Islet precursor cell (in vitro differentiated cells): ENCODE data around the gene KRT24.
"Not testable (repeated sequence)": the region's sequence is repeated elsewhere in the genome, so short reads cannot be mapped to it uniquely, and the experiment has no call there.

ENCODE experiments used
- DNase-seq: peaks from one replicate; pipeline ENCODE4 v3.0.0-alpha.2; 2018

The KRT24 gene

DNA sequence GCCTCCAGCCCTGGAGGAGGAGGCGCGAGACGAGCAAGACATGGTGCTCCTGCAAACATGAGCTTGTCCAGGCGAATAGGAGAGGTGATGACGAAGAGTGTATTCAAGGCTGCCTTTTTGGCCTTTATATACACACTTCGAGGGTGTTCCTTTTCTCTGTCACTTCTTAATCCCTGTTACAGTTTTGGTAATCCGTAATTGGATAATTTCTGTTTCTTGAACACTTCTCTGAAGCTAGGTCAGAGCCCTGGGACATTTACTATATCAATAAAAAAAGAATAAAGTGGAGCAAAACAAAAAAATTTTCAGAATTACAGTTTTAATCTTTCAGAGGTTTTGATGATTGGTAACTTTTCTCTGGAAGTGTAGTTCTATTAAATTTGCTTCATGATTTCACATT is at the start of gene KRT24:
Gene KRT24 (minus strand): TSS at position 101 of the 400 bp plus-strand sequence. CDS start 59 bp downstream, at position 42.
- no peak for DNase-seq

DNA sequence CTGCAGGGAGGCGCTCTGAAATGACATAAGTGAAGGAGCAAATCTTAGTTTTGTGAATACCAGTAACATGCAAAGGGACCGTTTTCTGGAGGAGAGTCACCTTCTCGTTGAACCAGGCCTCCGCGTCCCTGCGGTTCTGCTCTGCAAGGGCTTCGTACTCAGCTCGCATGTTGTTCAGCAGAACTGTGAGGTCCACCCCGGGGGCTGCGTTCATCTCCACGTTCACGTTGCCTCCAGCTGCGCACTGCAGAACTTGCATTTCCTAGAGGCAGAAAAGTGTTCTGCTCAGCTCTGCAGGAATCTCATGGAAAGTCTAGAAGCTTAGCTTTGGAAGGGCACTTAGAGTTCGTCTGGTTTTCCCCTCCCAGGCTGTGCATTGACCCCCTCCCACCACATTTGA is 47.5 kb upstream of the KRT24 start:
- no peak for DNase-seq

DNA sequence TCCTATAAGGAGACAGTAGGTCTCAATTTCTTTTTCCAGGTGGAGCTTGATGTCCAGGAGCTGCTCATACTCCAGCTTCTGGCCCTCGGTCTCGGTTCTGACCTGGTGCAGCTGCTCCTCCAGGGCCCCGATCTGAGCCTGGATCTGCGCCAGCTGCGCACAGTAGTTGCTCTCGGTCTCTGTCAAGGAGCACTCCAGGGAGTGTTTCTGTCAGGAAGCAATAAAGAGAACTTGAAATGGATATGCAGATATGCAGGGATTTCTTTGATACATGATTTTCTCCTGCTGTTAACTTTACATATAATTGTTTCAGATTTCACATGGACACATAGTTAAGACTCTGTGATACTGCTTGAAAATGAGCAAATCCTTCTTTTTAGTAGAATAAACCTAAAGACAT is 46.8 kb upstream of the KRT24 start:
- no peak for DNase-seq

DNA sequence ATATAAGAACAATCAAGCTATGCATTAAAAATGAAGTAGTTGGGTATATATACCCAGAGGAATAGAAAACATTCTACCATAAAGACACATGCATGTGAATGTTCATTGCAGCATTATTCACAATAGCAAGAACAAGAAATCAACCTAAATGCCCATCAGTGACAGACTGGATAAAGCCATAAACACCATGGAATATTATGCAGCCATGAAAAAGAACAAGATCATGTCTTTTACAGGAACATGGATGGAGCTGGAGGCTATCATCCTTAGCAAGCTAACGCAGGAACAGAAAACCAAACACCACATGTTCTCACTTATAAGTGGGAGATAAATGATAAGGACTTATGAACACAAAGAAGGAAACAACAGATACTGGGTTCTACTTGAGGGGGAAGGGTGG is 45.1 kb upstream of the KRT24 start:
- not testable (repeated sequence) for DNase-seq

DNA sequence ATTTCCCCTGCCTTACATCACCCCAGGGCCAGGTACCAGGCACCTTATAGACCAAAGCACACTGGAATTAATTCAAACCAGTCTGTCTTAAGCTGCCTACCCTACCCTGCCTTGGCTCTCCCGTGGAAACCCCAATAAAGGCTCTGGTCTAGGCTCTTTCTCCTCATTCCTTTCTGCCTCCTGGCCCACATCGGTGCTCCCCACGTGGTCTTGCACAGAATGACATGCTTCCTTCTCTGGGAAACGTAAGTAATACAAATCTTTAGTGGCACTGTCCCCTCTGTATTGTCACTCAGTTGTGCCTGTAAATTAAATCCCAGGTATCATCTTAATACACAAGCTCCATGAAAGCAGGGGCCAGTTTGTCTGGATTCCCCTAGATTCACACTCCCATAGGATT is 35.0 kb upstream of the KRT24 start:
- DNase-seq = no peak

DNA sequence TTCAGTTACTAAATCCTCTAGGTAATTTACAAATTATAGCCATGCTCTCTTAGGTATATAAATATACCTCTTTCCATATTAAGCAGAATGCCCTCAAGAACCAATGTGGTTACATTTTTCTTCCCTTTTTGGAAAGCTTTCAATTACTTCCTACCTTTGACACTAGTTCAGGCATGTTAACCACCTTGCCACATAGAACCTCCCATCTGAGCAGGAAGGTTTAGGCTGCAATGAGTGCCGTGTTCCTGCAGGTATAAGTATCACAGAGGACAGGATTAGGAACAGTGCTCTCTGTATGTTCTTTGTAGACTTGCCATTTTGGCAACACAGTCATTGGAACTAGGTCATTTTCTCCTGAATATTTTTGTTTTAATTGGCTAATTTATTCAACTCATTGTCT is 31.5 kb upstream of the KRT24 start:
- no peak for DNase-seq

DNA sequence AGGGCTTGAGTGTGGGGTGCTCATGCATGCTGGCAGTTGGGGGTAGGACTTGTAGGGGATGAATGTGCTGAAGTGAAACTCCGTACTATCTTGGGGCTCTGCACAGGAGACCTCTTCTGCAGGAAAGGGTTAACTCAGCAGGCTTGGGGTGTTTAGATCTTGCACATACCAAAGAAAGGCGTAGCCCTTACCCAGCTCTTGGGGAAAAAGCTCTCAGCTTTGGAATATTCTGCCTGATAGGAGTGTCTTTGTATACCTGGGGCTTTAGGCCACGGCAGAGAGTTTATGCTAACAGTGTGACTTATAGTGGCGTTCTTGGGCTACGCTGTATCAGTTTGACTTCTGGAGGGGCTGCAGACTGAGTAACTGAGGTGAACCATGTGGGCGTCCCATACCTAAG is 30.5 kb upstream of the KRT24 start:
- DNase-seq = no peak

DNA sequence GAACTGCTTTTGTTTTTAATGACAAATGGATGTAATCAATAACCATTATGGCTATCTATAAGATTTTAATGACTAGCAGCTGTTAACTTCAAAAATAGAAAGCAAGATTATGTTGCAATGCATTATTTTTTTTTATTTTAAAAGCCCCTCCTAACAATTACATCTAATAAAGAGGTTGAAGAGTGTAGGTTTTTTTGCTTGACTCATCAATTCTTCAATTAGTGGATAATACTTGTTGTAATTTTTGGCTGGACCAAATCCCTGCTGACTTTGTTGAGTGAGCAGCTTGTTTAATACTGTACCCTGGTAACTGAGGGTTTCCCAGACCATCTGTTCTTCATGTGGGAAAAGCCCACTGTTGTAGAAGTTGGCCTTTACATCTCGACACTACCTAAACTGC is 27.4 kb upstream of the KRT24 start:
- no peak for DNase-seq

DNA sequence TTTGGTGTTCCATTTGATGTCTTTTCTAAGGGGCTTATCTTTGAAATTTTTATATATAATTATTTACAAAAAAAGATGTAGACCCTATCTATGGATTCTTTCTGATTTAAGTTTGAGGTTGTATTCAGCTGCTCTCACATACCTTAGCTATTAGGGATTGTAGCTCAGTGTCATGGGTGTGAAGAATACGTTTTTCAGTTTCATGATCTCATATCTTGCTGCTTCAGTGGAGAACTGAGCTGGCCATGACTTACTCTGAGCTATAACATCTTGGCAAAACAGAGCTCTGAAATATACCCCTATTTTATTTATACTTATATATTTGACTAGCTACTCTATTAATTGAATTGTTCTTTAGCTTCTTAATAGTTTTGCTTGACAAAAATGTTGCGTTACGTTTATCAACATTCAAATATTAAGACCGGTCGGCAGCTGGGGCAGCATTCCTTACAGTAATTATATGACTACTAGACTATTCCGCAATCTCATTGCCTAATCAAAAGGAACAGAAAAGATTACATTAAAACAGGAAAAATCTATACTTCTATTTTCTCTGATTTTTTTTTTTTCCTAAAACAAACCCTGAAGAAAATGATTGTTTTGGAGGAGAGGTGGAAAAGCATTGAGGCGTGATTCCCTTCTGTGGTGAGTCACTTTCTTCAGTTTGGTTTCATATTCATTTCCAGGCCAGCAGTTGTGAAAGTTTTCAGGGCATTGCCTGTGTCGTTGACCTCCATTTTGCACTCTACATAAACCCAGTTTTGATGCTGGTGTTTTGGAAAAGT is 24.1 kb upstream of the KRT24 start:
- DNase-seq = no peak

DNA sequence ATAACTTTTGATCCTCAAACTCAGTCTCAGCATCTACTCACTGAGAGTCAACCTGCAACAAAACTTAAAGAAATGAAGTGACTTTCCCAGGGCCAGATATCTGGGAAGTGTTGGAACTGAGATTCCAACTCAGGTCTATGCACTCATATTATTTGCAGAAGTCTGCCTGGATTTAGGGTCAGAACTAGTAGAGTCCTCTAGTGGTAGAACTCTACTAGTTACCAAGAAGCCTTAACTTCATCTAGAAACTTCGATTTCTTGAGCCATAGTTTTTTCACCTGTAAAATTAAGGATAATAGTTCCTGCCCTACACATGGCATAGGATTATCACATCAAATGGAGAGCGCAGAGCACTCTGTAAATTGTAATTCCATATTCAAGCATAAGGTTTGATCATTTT is 23.4 kb upstream of the KRT24 start:
- DNase-seq = no peak

DNA sequence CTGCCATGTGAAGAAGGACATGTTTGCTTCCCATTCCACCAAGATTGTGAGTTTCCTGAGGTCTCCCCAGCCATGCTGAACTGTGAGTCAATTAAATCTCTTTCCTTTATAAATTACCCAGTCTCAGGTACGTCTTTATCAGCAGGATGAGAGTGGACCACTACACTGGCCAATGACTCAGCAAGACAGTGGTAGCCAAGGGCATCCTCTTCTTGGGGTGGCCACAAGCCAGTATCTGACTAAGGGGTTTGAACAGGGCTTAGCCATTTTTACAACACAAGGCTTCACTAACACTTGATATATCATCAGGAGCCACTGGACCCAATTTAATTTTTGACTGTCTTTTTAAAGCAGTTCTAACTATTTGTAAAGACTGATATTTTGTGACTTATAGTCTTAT is 21.1 kb upstream of the KRT24 start:
- no peak for DNase-seq

DNA sequence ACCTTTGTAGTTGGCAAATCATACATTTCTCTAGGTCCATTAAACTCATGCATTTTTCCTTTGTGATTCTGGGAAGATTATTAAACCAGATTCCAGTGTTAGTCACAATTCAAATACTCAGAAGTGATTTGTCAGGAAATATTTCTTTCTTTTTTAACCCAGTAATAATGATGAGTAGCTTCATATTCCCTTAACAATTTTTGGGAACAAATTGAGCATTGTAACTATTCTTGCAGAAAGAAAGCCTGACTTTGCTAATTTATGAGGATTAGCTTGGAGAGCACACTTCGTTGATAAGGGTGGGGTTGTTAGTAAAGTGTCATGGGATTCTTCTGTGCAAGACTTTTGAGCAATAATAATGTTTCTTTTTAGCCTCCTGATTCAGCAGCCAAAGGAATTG is 18.7 kb upstream of the KRT24 start:
- DNase-seq = no peak

DNA sequence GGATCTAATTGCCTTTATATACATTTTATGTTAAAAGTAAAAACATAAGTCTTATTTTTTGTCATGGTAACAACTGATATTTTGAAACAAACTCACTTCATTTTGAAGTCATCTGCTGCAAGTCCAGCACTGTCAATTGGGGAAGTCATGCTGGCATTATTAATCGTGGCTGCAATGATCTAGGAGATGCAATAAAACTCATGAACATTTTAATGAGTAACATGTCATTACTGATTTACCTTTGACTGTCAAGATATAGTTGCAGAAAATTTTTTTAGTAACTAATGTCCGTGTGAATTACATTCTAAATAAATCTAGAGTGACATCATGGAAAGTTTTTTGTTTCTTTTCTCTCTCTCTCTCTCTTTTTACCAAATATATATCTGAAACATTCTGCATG is 17.3 kb upstream of the KRT24 start:
- no peak for DNase-seq

DNA sequence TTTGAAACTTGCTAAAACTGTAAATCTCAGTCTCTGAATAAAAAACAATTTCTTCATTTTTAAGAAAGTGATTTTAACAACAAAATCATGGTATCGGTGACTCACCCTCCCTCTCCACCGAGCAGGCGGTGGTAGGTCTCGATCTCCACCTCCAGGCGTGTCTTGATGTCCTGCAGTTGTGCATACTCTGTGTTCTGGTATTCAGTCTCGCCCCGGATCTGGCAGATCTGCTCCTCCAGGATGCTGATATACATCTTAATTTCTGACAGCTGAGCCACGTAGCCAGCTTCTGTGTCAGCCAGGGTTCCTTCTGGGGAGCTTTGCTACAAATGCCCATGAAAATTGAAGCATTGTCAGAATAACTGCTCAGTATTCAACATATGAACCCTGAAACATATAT is 15.4 kb upstream of the KRT24 start:
- DNase-seq = no peak

DNA sequence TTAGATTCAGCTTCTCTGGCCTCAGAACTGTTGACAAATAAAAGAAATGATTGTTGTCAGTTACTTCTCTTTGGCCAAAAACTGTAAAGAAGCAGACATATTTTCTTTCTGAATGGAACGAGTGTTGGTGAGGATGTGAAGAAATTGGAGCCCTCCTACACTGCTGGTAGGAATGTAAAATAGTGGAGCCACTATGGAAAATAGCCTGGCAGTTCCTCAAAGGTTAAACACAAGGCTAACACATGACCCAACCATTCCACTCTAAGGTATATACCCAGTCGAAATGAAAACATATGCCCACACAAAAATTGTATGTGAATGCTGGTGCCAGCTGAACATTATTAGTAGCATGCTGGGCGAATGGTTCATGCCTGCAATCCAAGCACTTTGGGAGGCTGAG is 14.2 kb upstream of the KRT24 start:
- no peak for DNase-seq

DNA sequence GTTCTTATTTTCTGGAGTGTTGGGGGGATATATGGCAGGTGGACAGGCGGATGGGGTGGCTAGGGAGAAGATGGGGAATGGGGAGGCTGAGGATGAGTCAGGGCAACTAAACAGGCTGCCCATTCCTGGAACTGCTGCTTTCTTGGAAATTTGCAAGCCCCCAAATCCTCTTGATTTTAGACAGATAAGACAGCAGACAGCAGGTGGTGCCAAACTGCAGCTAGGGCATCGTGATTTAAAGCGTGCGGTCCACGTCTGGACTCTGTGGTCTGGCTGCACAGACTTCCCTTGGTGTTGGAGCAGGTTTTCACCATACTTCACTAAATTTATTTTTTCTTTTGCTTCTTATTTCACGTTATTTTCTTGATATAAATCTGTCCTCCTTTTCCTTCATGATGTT is 10.9 kb upstream of the KRT24 start:
- no peak for DNase-seq

DNA sequence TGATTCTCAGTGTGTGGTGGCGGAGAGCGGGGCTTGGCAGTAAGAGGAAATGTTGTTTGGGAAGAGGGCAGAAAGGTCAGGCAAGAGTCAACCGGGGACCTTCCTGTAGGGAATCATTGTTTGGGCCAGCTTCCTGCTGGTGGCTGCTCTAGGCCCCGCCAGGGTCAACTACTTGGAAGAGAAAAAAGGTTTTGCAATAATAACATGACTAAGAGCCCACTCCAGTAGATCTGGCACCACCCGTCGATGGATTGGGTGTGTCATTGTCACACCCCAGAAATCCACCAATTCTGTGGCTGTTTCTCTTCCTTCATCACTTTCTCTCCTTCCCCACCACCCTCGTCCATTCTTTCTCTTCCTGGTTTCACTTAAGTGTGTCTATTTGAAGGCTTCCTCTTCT is 4.2 kb upstream of the KRT24 start:
- no peak for DNase-seq

DNA sequence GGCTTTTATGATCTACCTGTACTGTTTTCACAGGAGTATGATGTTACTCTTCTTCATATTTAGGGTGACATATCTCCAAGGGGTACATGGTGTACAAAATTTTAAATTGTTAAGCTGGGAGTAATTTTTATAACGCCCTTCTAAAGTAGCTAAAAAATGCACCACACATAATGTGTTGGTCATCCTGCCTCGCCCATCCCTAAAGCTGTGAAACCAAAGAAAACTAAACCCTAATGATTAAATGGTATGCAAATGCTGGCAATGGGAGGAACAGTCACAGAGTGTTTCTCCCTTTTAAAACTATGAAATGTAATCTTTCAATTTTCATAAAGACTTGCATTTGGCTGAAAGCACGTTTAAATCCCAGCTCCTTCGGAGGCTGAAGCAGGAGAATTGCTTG is 2.0 kb upstream of the KRT24 start:
- no peak for DNase-seq

DNA sequence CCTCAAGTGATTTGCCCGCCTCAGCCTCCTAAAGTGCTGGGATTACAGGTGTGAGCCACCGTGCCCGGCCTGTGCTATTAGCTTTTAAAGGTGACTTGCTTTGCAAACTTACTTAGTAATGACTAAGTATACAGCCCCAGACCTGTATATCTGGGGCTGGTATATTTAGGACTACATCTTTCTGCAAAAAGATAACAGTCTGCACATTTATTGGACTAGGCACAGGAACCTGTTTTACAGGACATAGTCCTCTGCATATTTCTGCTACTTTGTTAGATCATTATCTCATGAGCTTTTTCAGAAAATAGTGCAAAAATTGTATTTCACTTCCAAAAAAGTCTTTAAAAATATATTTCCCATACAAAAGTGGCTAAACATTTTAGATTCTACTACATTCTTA is 1.3 kb downstream of the KRT24 start:
- no peak for DNase-seq

DNA sequence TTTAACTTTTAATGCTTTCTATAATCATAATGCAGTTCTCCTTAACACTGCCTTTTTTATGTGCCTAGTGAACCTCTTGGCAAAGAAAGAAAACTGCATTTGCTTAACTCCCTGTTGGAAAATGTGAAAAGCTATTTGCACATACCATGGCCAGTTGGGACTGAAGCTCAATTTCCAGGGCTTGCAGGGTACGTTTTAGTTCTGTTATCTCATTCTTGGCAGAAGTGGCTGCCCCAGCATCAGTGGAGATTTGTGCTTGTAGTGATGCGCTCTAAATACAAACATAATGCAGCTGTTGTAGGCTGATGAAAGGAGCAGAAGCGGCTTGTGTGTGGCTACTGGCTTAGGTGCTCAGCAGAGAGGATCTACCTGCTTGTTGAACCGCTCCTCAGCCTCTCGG is 3.7 kb downstream of the KRT24 start:
- no peak for DNase-seq

DNA sequence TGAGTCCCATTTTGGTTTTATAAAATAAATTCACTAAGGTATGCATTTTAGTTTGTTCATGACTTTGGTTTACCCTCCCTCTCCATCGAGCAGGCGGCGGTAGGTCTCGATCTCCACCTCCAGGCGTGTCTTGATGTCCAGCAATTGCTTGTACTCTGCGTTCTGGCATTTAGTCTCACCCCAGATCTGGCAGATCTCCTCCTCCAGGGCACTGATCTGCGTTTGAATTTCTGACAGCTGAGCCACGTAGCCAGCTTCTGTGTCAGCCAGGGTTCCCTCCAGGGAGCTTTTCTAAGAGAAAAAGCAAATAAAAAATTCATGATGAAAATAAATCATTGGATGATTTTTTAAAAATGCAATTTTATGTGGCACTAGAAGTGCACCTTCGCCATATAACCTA is 4.2 kb downstream of the KRT24 start:
- no peak for DNase-seq

DNA sequence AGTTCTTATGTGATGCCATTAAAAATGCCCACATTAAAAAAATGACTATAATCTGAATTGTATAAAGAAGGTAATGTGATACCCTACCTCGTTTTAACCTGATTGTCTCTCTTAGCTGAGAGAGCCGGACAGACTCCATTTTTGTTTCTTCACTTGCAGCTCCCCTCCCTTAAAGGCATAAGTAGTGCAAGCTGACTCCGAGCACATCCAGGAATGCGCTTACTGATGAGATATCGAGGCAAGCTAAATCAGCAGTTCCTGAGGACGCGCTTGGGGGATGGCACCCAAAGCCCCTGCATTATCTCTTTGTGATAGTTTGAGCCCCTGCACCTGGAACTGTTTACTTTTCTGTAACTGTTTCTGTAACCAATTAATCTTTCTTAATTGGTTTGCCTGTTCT is 6.3 kb downstream of the KRT24 start:
- DNase-seq = no peak

DNA sequence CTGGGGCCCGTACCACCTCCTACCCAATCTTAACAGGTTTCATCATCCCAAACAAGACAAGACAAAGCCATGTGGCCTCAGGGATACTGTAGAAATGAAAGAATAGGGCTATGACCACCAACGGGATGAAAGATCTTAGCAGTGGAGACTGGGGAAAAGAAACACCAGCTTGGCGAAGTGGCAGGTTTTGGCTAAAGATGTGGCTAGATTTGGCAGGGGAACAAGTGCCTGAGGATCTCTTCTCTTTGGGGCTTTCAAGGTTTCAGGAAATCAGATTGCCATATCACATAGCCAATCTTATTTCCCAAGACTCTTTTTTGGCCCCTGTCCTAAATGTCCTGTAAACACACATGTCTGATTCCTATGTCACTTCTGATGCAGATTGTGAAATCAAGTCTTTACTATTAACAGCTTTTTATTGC is 6.9 kb downstream of the KRT24 start:
- DNase-seq = no peak

DNA sequence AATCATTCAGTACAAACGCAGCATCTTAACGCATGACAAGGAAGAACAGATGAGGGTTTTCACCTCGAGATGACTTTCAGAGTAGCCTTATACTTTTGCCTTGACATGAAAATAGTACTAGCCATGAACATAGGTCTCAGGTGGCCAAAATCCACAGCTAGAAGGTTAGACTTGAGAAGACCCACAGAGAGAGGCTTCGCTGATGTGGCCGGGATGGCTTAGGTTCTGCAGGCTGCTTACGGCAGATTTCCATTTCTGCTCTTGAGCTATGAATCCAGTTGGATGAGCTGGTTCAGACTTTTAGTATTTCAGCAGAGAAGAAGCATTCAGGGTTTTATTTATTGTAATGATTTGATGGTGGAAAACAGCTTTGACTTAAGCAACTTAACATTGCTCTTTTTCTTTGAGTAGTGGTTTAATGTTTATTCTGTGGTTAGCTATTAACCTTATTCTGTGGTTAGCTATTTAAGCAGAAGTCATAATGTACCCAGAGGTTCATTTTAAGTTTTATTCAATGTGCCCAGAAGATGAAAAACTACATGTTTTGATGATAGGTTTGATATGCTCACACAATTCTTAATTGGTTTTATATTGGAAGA is 7.6 kb downstream of the KRT24 start:
- DNase-seq = no peak

DNA sequence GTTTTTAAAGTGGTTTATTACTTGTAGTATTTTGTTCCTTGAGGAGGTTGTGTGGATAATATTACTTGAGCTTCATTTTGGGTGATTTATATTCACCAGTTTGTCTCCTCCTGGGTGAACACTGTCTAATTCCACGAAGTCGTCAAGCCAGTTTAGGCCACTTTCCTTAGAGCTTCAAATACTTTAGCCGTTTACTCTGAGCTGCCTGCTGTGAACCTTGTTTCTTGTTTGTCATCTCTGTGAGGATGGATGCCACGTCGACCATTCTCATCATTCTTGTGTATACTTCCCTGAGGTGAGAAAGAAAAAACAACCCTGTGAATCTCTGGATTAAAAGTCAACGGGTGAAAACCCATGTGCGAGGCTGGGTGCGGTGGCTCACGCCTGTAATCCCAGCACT is 9.0 kb downstream of the KRT24 start:
- DNase-seq = no peak
